ENCODE measurements around the gene CRELD1. TPM values are rescaled to one million over a fixed set of nuclear protein-coding genes. Genes with fewer than 3 reads are reported as not detected.

The CRELD1 gene
- total and polyA plus RNA-seq, 2 of the 13 experiments (the other 11 are each of a cell fraction or from before 2014, with no cell fraction given): 27.1 to 61.9 TPM

GRCh38 chr3:9916734-9917680, 16.6 kb upstream of the CRELD1 start, which contains the start of gene IL17RC (continued):
- peak; percentile 44; the same call in 1 of the 2 replicates for TF ChIP-seq MEF2D (CRISPR knock-in tag; IDR thresholded peaks at IDR 0.05)
- peak; percentile 70 for TF ChIP-seq ZNF574 (CRISPR knock-in tag; IDR thresholded peaks at IDR 0.05)
- peak; percentile 27; the same call in 1 of the 2 replicates for TF ChIP-seq ZNF709 (CRISPR knock-in tag; IDR thresholded peaks at IDR 0.05)
- TF ChIP-seq ZBTB3 (CRISPR knock-in tag; IDR thresholded peaks at IDR 0.05; ENCODE audit: borderline replicate concordance, low read depth): no peak
- TF ChIP-seq TFAP4 (IDR thresholded peaks at IDR 0.05; ENCODE audit: borderline replicate concordance, low read depth): peak; percentile 66; the same call in 1 of the 2 replicates
- TF ChIP-seq NR2C2 (CRISPR knock-in tag; IDR thresholded peaks at IDR 0.05; ENCODE audit: borderline replicate concordance): no peak
- peak; percentile 87 for TF ChIP-seq AGO2 (optimal IDR thresholded peaks at IDR 0.05; ENCODE audit: low read depth, low read length)
- TF ChIP-seq SP5 (CRISPR knock-in tag; IDR thresholded peaks at IDR 0.05; ENCODE audit: borderline replicate concordance, low read depth): peak; percentile 79; the same call in 1 of the 2 replicates
- no peak for TF ChIP-seq PITX1 (CRISPR knock-in tag; IDR thresholded peaks at IDR 0.05)
- TF ChIP-seq ZFX (CRISPR knock-in tag; IDR thresholded peaks at IDR 0.05; ENCODE audit: low read depth): peak; percentile 40; the same call in 1 of the 2 replicates
- no peak for TF ChIP-seq DPF2 (CRISPR knock-in tag; IDR thresholded peaks at IDR 0.05; ENCODE audit: borderline replicate concordance, low read depth)
- no peak for TF ChIP-seq MBD4 (IDR thresholded peaks at IDR 0.05; ENCODE audit: borderline replicate concordance, low read length)
- peak; percentile 66 for TF ChIP-seq KDM2A (CRISPR knock-in tag; IDR thresholded peaks at IDR 0.05; ENCODE audit: borderline replicate concordance, low read depth)
- 0 out of 2 replicates have a peak, but pooled peaks have one; percentile 34 for TF ChIP-seq ZNF619 (CRISPR knock-in tag; IDR thresholded peaks at IDR 0.05)
- peak; percentile 56; the same call in 1 of the 2 replicates for TF ChIP-seq SIN3A (IDR thresholded peaks at IDR 0.05; ENCODE audit: borderline replicate concordance, low read depth, low read length)
- TF ChIP-seq ZNF687 (CRISPR knock-in tag; IDR thresholded peaks at IDR 0.05): peak; percentile 83
- TF ChIP-seq MXI1 (IDR thresholded peaks at IDR 0.05; ENCODE audit: borderline replicate concordance, low read depth, low read length): peak; percentile 50; the same call in 1 of the 3 replicates
- no peak for TF ChIP-seq HDAC6 (IDR thresholded peaks at IDR 0.05; ENCODE audit: low read depth, low read length)
- TF ChIP-seq HNRNPLL (IDR thresholded peaks at IDR 0.05; ENCODE audit: low read depth, low read length, poor library complexity, severe bottlenecking): peak; percentile 29
